ENCODE results near the gene GLB1L2.
"Not testable (repeated sequence)": the region's sequence is repeated elsewhere in the genome, so short reads cannot be mapped to it uniquely, and the experiment has no call there.

The GLB1L2 gene

GRCh38 chr11:134322553-134322952 lies 9.2 kb upstream of the GLB1L2 start:
- DNase-seq (ENCODE audit: low read depth in 2 of 2), result no peak

- no peak for DNase-seq (ENCODE audit: low read depth in 2 of 2)
Measured at GRCh38 chr11:134328433-134328832, 3.4 kb upstream of the GLB1L2 start.

GRCh38 chr11:134330611-134331353 lies 1.0 kb upstream of the GLB1L2 start:
- no peak for DNase-seq (ENCODE audit: low read depth in 2 of 2)

- DNase-seq (ENCODE audit: low read depth in 2 of 2), result no peak
Measured at GRCh38 chr11:134332189-134332631, 422 bp downstream of the GLB1L2 start.

- no peak for DNase-seq (ENCODE audit: low read depth in 2 of 2)
Measured at GRCh38 chr11:134332782-134333181, 994 bp downstream of the GLB1L2 start.

GRCh38 chr11:134333312-134333711 lies 1.5 kb downstream of the GLB1L2 start:
- no peak for DNase-seq (ENCODE audit: low read depth in 2 of 2)

- DNase-seq (ENCODE audit: low read depth in 2 of 2), result no peak
Measured at GRCh38 chr11:134333946-134334345, 2.2 kb downstream of the GLB1L2 start.

GRCh38 chr11:134334796-134335571 lies 3.2 kb downstream of the GLB1L2 start:
- DNase-seq (ENCODE audit: low read depth in 2 of 2), result no peak

GRCh38 chr11:134337051-134337450 lies 5.3 kb downstream of the GLB1L2 start:
- DNase-seq (ENCODE audit: low read depth in 2 of 2), result no peak

- DNase-seq (ENCODE audit: low read depth in 2 of 2), result no peak
Measured at GRCh38 chr11:134338068-134338467, 6.3 kb downstream of the GLB1L2 start.

GRCh38 chr11:134338654-134339053 lies 6.9 kb downstream of the GLB1L2 start:
- no peak for DNase-seq (ENCODE audit: low read depth in 2 of 2)

- DNase-seq (ENCODE audit: low read depth in 2 of 2), result no peak
Measured at GRCh38 chr11:134339756-134340155, 8.0 kb downstream of the GLB1L2 start.

- DNase-seq (ENCODE audit: low read depth in 2 of 2), result no peak
Measured at GRCh38 chr11:134340354-134340964, 8.7 kb downstream of the GLB1L2 start.

GRCh38 chr11:134341805-134342571 lies 10.2 kb downstream of the GLB1L2 start:
- no peak for DNase-seq (ENCODE audit: low read depth in 2 of 2)

GRCh38 chr11:134342572-134343340 lies 11.0 kb downstream of the GLB1L2 start:
- DNase-seq (ENCODE audit: low read depth in 2 of 2), result no peak

- DNase-seq (ENCODE audit: low read depth in 2 of 2), result no peak
Measured at GRCh38 chr11:134343646-134344045, 11.9 kb downstream of the GLB1L2 start.

GRCh38 chr11:134344497-134345236 lies 12.9 kb downstream of the GLB1L2 start:
- not testable (repeated sequence) for DNase-seq (ENCODE audit: low read depth in 2 of 2)

- DNase-seq (ENCODE audit: low read depth in 2 of 2), result no peak
Measured at GRCh38 chr11:134345237-134345550, 13.4 kb downstream of the GLB1L2 start.

- no peak for DNase-seq (ENCODE audit: low read depth in 2 of 2)
Measured at GRCh38 chr11:134346101-134346975, 14.6 kb downstream of the GLB1L2 start.

- no peak for DNase-seq (ENCODE audit: low read depth in 2 of 2)
Measured at GRCh38 chr11:134346976-134347350, 15.2 kb downstream of the GLB1L2 start.

Measured in stimulated activated CD4-positive, alpha-beta T cell treated with anti-CD3 and anti-CD28 coated beads, Interleukin-1b, Interleukin-23, amount 100 ng/mL, for 1 hour (primary cell).